Renal pelvis (tissue), 4 donors: Measurements from ENCODE around the gene WT1. TPM values are rescaled to one million over a fixed set of nuclear protein-coding genes. Genes with fewer than 3 reads are reported as not detected.
"Not testable (repeated sequence)": the region's sequence is repeated elsewhere in the genome, so short reads cannot be mapped to it uniquely, and the experiment has no call there.

Experiments
- DNase-seq: peaks from one replicate; pipeline ENCODE4 v3.0.0-alpha.2; 2013
- polyA plus RNA-seq, 3 donors: library from polyadenylated mRNA; unstranded; fragments of 120-200 nt; gene quantifications; one replicate each; pipeline ENCODE4 v1.2.1, GENCODE V29; 2013; ENCODE audit not compliant: insufficient read length in 3 of 3

WT1 gene
- polyA plus RNA-seq, 3 donors = 205 to 231 (median 225) TPM

- no peak for DNase-seq
Measured at GRCh38 chr11:32392840-32393239, 42.5 kb downstream of the WT1 start.

GRCh38 chr11:32391956-32392553 lies 43.3 kb downstream of the WT1 start:
- no peak for DNase-seq

DNA sequence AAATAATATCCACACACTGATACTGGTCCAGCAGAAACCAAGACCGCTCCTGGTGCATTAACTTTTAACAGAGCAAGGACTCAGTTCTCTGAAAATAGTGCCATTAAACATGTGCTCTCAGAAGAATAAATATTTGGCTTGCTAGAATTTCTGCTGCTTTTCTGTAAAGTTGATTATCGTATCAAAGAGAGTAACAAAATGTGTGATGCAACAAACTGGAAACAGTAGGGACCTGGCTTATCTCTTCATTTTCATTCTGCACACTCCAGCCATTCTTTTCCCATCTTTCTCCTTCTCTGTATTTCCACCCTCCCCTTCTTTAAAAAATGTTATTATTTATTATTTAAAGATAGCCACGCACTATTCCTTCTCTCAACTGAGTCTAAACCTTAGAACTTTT lies 43.9 kb downstream of the WT1 start:
- DNase-seq = no peak

DNA sequence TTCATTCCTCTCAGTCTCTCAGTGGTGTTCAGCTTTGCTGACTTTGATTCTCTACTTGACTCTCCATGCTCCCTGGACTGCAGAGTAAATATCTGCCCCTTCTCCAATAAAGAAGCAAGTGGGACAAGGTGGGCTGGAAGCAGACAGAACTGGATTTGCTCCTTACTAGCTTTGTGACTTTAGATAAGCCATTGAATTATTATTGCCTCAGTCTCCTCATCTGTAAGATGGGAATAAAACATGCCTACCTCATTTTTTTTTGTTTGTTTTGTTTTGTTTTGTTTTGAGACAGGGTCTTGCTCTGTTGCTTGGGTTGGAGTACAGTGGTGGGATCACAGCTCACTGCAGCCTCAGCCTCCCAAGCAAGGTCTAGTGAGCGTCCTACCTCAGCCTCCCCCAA lies 44.6 kb downstream of the WT1 start:
- DNase-seq = no peak

DNA sequence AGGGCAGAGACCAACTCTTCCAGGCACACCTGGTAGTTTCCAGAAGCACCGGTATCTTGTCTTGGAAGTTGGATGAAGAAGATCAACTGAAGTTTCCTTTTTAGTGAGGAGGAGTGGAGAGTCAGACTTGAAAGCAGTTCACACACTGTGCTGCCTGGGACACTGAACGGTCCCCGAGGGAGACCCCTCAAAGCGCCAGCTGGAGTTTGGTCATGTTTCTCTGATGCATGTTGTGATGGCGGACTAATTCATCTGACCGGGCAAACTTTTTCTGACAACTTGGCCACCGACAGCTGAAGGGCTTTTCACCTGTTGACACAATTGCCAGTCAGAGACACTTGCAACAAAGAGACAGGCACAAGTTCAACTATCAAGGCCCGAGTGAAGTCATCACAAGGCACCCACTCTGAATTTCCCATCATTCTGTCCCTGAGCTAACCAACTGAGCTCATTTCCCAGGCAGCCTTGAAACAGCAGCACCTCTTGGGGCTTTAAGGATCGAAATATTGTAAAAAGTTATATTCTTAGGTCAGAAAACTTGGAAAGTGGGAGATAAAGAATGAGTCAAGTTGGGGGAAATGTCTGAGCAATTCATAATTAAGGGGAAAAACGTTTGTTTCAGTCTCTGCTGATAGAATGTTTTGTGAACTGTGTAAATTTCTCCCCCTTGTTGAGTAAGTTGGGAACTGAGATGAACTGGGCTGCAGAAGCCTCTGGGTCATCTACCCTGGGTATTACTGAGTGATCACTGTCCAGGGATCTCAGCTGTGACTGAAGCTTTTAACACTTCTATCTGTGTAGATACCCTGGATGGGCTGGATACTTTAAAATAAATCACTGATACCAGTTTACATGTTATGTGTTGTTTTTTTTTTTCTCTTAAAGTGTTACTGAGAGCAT lies 46.2 kb downstream of the WT1 start:
- no peak for DNase-seq

- peak; percentile 38 for DNase-seq
Measured at GRCh38 chr11:32388365-32388764, 47.0 kb downstream of the WT1 start.

DNA sequence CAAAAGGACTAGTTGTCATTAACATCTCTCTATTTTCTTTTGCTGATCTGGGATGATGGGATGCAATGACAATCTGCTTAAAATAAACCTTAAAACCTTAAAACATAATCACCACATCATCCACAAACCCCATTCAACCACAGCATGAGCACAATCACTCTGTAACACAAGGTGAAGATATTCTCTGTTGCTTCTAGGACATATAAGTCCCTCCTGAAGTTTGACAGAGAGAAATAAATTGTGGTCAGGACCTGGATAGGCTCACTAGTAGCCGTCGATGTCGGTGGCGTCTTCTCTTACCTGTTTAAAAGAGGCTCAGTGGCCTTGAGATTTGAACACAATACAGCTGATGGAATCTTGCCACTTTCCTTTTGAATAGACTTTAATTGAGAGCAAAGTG lies 47.9 kb downstream of the WT1 start:
- DNase-seq = no peak

DNA sequence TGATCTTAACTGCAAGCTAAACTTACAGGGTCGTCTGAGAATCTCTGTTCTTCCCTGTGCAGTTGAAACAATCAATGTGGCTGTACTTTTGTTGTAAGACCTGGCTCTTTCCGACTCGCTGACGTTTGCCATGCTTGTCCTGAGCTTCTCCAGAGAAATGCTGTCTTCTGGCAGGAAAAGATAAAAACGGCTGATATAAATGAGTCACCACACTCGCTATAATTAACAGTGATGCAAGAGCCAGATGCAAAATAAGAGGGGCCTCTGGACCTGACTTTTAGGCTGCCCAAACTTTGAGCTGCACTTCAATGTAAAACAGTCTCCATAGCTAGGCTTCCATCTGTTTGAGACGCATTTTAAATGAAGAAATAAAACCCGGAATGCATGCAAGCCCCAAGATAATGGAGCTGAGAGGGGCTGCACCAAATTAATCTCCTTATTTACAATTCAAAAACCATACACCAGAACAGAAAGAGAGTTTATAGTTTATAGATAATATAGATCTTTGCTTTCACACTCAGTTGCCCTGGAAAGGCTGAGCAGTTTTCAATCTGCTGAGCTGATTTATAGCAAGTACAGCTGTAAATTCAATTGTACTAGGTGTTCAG lies 48.5 kb downstream of the WT1 start:
- no peak for DNase-seq

DNA sequence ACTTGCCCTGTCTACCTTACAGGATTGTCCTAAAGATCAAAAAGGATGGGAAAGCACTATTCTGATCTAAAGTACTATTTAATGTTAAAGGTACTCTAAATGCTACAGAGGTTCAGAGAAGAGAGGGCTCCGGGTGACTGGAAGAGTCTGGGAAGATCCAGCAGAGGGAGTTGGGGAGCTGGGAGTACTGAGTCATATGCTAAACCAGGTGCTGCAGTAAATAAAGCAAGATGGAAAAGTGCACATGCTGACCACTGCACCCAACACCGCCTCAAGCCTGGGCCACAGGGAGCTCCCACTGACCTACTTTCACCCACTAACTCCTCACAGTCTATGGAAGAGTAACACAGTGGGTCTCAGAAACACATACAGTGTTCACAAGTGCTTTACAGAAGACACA lies 49.3 kb downstream of the WT1 start:
- no peak for DNase-seq

- no peak for DNase-seq
Measured at GRCh38 chr11:32382339-32383049, 52.8 kb downstream of the WT1 start.

DNA sequence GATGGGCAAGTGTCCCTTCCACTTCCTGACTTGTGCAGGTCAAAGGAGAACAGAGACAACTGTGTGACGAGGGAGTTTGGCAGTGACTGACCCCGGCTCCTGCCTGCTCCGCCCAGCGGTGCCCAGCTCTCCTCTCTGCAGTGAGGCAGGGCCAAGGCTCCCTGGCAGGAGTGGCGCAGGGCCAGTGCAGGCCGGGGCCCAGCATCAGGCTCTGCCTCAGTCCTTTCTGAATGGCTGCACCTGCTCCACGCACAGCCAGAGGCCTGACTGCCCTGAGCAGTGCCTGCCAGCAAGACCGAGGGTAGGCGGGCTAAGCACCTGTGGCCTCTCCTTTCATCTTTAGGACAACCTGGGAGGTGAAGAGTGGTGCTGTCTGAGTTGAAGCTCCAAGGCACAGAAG lies 54.2 kb downstream of the WT1 start:
- no peak for DNase-seq

- DNase-seq = no peak
Measured at GRCh38 chr11:32379719-32380118, 55.6 kb downstream of the WT1 start.

- no peak for DNase-seq
Measured at GRCh38 chr11:32375826-32376225, 59.5 kb downstream of the WT1 start.

DNA sequence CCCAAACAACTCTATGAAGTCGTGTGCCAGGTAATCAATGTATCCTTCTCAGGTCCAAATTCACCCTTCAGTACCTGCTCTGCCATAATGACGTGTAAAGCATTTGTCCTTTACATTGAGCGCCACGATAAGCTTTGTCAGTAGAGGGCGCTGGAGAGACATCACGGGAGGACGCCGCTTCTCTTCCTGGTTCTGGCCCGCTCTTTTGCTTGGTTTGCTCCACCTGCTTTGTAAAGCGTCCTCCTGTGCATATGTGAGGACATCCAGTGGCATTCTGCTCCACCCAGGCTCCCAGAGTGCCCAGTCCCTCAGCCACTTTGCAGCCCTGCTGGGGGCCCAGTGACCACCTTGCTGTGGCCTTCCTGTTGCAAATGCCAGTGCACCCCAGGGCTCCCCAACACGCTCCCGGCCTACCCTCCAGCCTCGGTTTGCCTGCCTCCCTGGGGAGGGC lies 61.1 kb downstream of the WT1 start:
- no peak for DNase-seq

DNA sequence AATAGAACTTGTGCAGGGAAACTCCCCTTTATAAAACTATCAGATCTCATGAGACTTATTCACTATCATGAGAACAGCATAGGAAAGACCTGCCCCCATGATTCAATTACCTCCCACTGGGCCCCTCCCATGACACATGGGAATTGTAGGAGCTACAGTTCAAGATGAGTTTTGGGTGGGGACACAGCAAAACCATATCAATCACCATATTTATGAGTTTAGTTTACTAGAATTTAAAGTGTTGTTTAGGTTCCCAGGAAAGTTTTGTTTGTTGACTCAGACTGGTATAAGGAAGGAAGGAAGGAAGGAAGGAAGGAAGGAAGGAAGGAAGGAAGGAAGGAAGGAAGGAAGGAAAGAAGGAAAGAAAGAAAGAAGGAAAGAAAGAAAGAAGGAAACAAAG lies 65.4 kb downstream of the WT1 start:
- DNase-seq = not testable (repeated sequence)

- DNase-seq = no peak
Measured at GRCh38 chr11:32366666-32367065, 68.7 kb downstream of the WT1 start.

DNA sequence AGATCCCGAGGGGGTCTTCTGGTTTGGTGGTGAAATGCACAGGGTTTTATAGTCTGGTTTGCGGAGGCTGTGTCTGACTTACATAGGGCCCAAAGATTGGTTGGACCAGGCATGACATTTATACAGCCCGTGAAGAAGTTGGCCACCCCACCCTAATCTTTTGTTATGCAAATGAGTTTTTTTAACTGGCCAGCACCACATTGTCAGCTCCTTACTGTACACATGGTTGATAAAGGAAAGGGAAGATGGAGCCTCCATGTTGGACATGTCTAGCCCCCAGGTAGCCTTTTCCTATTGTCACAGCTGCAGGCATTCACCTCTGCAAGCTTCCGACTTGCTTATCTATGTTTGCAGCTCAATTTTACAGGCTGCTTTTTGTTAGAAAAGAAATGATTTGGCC lies 70.1 kb downstream of the WT1 start:
- DNase-seq = no peak

GRCh38 chr11:32358729-32359128 lies 76.6 kb downstream of the WT1 start:
- peak; percentile 84 for DNase-seq

DNA sequence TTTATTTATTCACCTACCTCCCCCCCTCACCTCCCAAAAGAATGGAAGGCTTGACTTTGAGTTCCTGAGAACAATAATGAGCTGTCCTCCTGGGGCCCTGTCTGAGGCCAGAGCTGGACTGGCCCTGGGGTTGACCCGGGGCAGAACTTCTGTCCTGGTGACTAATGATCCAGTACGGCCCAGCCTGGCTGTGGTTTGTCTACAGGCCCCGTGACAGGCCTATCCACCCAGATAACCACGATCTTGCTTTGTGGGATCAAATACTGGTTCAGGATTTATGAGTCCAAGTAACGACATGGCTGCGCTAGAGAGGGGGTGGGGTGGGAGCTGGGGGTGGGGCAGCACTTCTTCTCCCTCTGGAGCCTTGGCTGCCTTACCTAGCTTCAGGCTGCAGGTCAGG lies 81.5 kb downstream of the WT1 start:
- no peak for DNase-seq

DNA sequence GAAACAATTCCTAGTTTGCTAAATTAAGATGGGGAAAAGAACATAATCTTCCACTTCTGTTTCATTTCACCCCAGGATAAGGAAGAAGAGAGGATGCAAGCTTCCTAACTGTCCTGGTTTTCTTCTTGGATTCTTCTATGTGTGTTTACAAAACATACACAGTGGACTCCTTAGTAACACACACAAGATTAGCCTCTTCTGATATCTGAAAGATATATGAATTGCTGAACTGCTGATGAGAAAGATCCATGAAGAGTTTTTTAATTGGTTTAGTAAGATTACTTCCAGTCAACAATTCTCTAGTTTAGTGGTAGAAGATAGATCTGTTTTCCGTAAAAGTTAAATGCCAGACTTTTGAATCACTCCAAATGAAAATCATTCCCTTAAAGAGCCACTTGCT lies 86.8 kb downstream of the WT1 start:
- no peak for DNase-seq

GRCh38 chr11:32344946-32345345 lies 90.4 kb downstream of the WT1 start:
- no peak for DNase-seq

DNA sequence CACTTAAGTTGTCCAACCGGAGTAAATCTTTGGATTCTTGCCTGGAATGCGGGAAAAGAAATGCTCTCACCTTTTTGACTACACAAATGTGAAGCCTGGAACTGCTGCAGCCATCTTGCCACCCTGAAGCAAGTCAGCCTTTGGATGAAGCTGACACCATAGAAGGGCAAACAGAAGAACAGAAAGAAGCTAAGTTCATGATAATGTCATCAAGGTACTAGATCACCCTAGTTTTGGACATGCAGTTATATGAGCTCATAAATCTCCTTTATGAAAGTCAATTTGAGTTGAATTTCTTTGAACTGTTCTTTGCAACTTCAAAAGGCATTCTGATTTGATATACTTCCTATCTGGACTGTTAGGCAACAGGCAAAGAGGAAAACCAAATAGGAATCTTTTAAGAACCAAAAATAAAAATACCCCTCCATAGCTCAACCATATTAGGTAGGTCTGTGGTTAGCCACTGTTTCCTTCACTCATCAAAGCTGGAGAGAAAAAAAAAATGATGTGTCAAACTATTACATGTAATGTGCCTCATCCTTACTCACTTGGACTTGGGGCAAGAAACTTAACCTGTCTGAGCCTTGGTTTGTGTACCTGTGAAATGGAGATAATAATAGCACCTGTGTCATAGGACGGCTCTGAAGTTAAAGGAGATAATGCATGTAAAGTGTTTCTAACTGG lies 91.9 kb downstream of the WT1 start:
- no peak for DNase-seq
